Keratinocyte (primary cell): ENCODE measurements around the gene ALOX15B. TPM values are rescaled to one million over a fixed set of nuclear protein-coding genes. Genes with fewer than 3 reads are reported as not detected.
A peak's percentile ranks its signal among the peaks of the same experiment; 100 is the strongest.

Experiments
- DNase-seq: peaks from one replicate; pipeline ENCODE4 v3.0.0-alpha.2; 2011; ENCODE audit warnings: low read depth, missing footprints, low spot score
- FAIRE-seq: peaks from 2 replicates; lab custom pipeline; 2011; peaks lifted over from hg19 to GRCh38; lab: Jason Lieb, UNC
- H2AFZ ChIP-seq: 2 replicates; pipeline ENCODE4 v1.6.0; 2012; ENCODE audit warnings: low read length, control low read depth, inconsistent platforms; ENCODE audit not compliant: control insufficient read depth
- H3K27ac ChIP-seq: 2 replicates; pipeline ENCODE4 v1.5.1; 2011; ENCODE audit warnings: low read length; ENCODE audit not compliant: control insufficient read depth, insufficient read depth
- H3K27me3 ChIP-seq: 3 replicates; pipeline ENCODE4 v1.6.0; 2011; ENCODE audit warnings: low read length; ENCODE audit not compliant: control insufficient read depth, insufficient read depth; ENCODE audit errors: extremely low read depth
- H3K36me3 ChIP-seq, 2 experiments: 2 replicates in 1 of 2; 3 replicates in 1 of 2; pipeline ENCODE4 v1.5.1; 2011; ENCODE audit warnings: low read length in 2 of 2, mild to moderate bottlenecking in 1 of 2; ENCODE audit not compliant: control insufficient read depth in 2 of 2, insufficient read depth in 2 of 2; ENCODE audit errors: extremely low read depth in 1 of 2
- H3K4me1 ChIP-seq: 3 replicates; pipeline ENCODE4 v1.5.1; 2011; ENCODE audit warnings: low read length; ENCODE audit not compliant: control insufficient read depth, insufficient read depth; ENCODE audit errors: extremely low read depth
- H3K4me2 ChIP-seq: 3 replicates; pipeline ENCODE4 v1.6.0; 2011; ENCODE audit warnings: low read depth, low read length; ENCODE audit not compliant: control insufficient read depth, insufficient read depth; ENCODE audit errors: extremely low read depth
- H3K4me3 ChIP-seq, 3 experiments: fragments of 200-600 bp in 1 of 3; sonication (generic) in 1 of 3; 2 replicates in 2 of 3; 3 replicates in 1 of 3; pipeline ENCODE4 v1.5.1; 2011 to 2016; ENCODE audit warnings: low read length in 3 of 3, mild to moderate bottlenecking in 3 of 3, control low read depth in 2 of 3, inconsistent platforms in 1 of 3, low read depth in 1 of 3, mixed read lengths in 1 of 3, mixed run types in 1 of 3, moderate library complexity in 1 of 3; ENCODE audit not compliant: control insufficient read depth in 2 of 3, insufficient read depth in 2 of 3; ENCODE audit errors: extremely low read depth in 1 of 3
- H3K79me2 ChIP-seq: 2 replicates; pipeline ENCODE4 v1.6.0; 2012; ENCODE audit warnings: low read length; ENCODE audit not compliant: control insufficient read depth, insufficient read depth
- H3K9ac ChIP-seq: 3 replicates; pipeline ENCODE4 v1.6.0; 2011; ENCODE audit warnings: low read length; ENCODE audit not compliant: control insufficient read depth, insufficient read depth; ENCODE audit errors: extremely low read depth
- H3K9me1 ChIP-seq: 3 replicates; pipeline ENCODE4 v1.6.0; 2011; ENCODE audit warnings: low read length; ENCODE audit not compliant: control insufficient read depth, insufficient read depth; ENCODE audit errors: extremely low read depth
- H3K9me3 ChIP-seq: 2 replicates; pipeline ENCODE4 v1.5.1; 2012; ENCODE audit warnings: low read depth, low read length; ENCODE audit not compliant: control insufficient read depth
- H4K20me1 ChIP-seq: 3 replicates; pipeline ENCODE4 v1.6.0; 2011; ENCODE audit warnings: low read length; ENCODE audit not compliant: control insufficient read depth, insufficient read depth; ENCODE audit errors: extremely low read depth
- CTCF ChIP-seq, 3 experiments: IDR thresholded peaks in 1 of 3; conservative IDR thresholded peaks in 1 of 3; optimal IDR thresholded peaks in 1 of 3; 2 replicates in 2 of 3; 3 replicates in 1 of 3; pipeline versions ENCODE3 to v1.5.1; 2011; ENCODE audit warnings: low read length in 3 of 3, mild to moderate bottlenecking in 3 of 3, moderate library complexity in 2 of 3, control low read depth in 1 of 3, inconsistent platforms in 1 of 3; ENCODE audit not compliant: insufficient read depth in 2 of 3; ENCODE audit errors: extremely low read depth in 1 of 3
- EZH2 ChIP-seq: IDR thresholded peaks from one replicate; pipeline ENCODE4 v1.6.1; 2012; ENCODE audit warnings: inconsistent platforms, mild to moderate bottlenecking, low read length, moderate library complexity
- dilution Hi-C: fragments of 300-500 bp; cut with MboI; formaldehyde crosslinking; loops from one replicate; pipeline ENCODE4 v1.7.0; 2020; ENCODE audit warnings: low sequenced_read_pairs; ENCODE audit not compliant: extremely low pct_ligation_motif_present
- polyA plus RNA-seq, 5 experiments: library from polyadenylated mRNA; depleted of rRNA in 3 of 5; stranded (reverse) in 3 of 5; stranded (forward) in 1 of 5; unstranded in 1 of 5; fragments of >200 nt; gene quantifications; 1 replicate in 1 of 5; 2 replicates in 3 of 5; 3 replicates in 1 of 5; pipeline versions ENCODE4 v1.2.1 to v1.2.3, GENCODE V29; 2011 to 2012; ENCODE audit warnings: missing spikeins in 2 of 5, low read depth in 1 of 5, low replicate concordance in 1 of 5

The ALOX15B gene
- polyA plus RNA-seq, 1 donor (not counting 4 experiments of a cell fraction or from before 2014, with no cell fraction given) = 29.7 TPM

- H3K4me1 ChIP-seq = peaks cover 13% of the 10 kb centered on the region
- no peak overlapping the region for H3K27ac ChIP-seq
- no peaks in the 10 kb centered on the region for H3K9me1 ChIP-seq
- no peaks in the 10 kb centered on the region for H3K79me2 ChIP-seq
- no peaks in the 10 kb centered on the region for H3K9me3 ChIP-seq
- dilution Hi-C loops = no loop called here
- peak; percentile 70 to 96 (median 86) for TF ChIP-seq CTCF (optimal IDR thresholded peaks at IDR 0.05 in 1 of 3, IDR thresholded peaks at IDR 0.05 in 1 of 3, conservative IDR thresholded peaks at IDR 0.05 in 1 of 3; ENCODE audit: extremely low read depth in 1 of 3, insufficient read depth in 2 of 3, low read length in 3 of 3)
- TF ChIP-seq EZH2 = no peak
- H3K4me3 ChIP-seq = peak overlapping the region; percentile 12 to 31 (median 24)
- H3K36me3 ChIP-seq = no peaks in the 10 kb centered on the region
- peak overlapping the region; percentile 71 for H2AFZ ChIP-seq
- H4K20me1 ChIP-seq = no peaks in the 10 kb centered on the region
- FAIRE-seq (peak; percentile 36), DNase-seq (no peak)
- H3K9ac ChIP-seq = peak overlapping the region; percentile 20
- H3K4me2 ChIP-seq = peak overlapping the region; percentile 55
- H3K27me3 ChIP-seq = peaks cover 9% of the 10 kb centered on the region
These were observed 40.7 kb downstream of the ALOX15B start for GRCh38 chr17:8079291-8080207.

- dilution Hi-C loops = no loop called here
- no peaks in the 10 kb centered on the region for H3K79me2 ChIP-seq
- peak overlapping the region; percentile 35 for H2AFZ ChIP-seq
- DNase-seq (no peak), FAIRE-seq (no peak)
- no peaks in the 10 kb centered on the region for H3K9me3 ChIP-seq
- TF ChIP-seq CTCF (optimal IDR thresholded peaks at IDR 0.05 in 1 of 3, IDR thresholded peaks at IDR 0.05 in 1 of 3, conservative IDR thresholded peaks at IDR 0.05 in 1 of 3; ENCODE audit: extremely low read depth in 1 of 3, insufficient read depth in 2 of 3, low read length in 3 of 3) (no peak), EZH2 (no peak)
- H3K36me3 ChIP-seq = no peaks in the 10 kb centered on the region
- no peak overlapping the region for H3K27ac ChIP-seq
- H3K9me1 ChIP-seq = no peaks in the 10 kb centered on the region
- peak overlapping the region; percentile 20 for H3K9ac ChIP-seq
- peaks cover 2% of the 10 kb centered on the region for H3K27me3 ChIP-seq
- peak overlapping the region; percentile 55 for H3K4me2 ChIP-seq
- peaks cover 13% of the 10 kb centered on the region for H3K4me1 ChIP-seq
- no peaks in the 10 kb centered on the region for H4K20me1 ChIP-seq
- peak overlapping the region in 2 of 3 experiments; percentile 12 to 24 for H3K4me3 ChIP-seq
These were observed 41.4 kb downstream of the ALOX15B start for GRCh38 chr17:8080208-8080798.
